Measurements from ENCODE around the gene PTP4A1.

DNA sequence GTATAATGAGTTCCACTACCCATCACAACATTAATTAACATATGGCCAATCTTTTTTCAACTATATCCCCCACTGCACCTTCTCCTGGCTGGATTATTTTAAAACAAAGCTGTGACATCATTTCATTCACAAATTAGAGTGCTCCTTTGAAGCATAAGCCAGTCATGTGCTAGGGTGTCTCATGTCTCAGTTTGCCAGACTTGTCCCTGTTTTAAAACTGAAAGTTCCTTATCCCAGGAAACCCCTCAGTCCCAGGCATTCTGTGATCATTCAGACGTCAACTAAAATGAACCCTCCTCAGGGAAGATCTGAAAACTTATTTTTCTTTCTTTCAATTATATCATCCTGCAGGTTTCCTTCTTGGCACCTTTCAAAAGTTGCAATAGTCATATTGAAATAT is 29.3 kb upstream of the PTP4A1 start:
- no peak for TF ChIP-seq POLR2AphosphoS5 (IDR thresholded peaks at IDR 0.05; ENCODE audit: borderline replicate concordance, low read depth, low read length)
- TF ChIP-seq EZH2 (IDR thresholded peaks at IDR 0.05) = no peak
